Uterus (tissue), 4 donors: Measurements from ENCODE around the gene ATP1A2. TPM values are rescaled to one million over a fixed set of nuclear protein-coding genes. Genes with fewer than 3 reads are reported as not detected.

ENCODE experiments used
- DNase-seq, 2 donors: peaks; one replicate each; pipeline ENCODE4 v3.0.0-alpha.2; 2019 to 2020
- H3K27ac ChIP-seq, 2 donors: fragments of 200-600 bp; sonication (generic); 1 replicate in 1 of 2; 2 replicates in 1 of 2; pipeline ENCODE4 v1.5.1; 2016 to 2018
- H3K27me3 ChIP-seq, 2 donors: fragments of 200-600 bp; sonication (generic); one replicate each; pipeline ENCODE4 v1.5.1; 2018 to 2019; ENCODE audit warnings: control low read depth in 1 of 2
- H3K36me3 ChIP-seq, 2 donors: fragments of 200-600 bp; sonication (generic); one replicate each; pipeline ENCODE4 v1.5.1; 2019; ENCODE audit warnings: control low read depth in 1 of 2
- H3K4me1 ChIP-seq, 2 donors: fragments of 200-600 bp; sonication (generic); one replicate each; pipeline ENCODE4 v1.5.1; 2018 to 2019; ENCODE audit warnings: control low read depth in 1 of 2
- H3K4me3 ChIP-seq, 2 donors: fragments of 200-600 bp; sonication (generic); 1 replicate in 1 of 2; 2 replicates in 1 of 2; pipeline ENCODE4 v1.5.1; 2018 to 2019; ENCODE audit warnings: mild to moderate bottlenecking in 1 of 2
- H3K9me3 ChIP-seq, 2 donors: fragments of 200-600 bp; sonication (generic); one replicate each; pipeline ENCODE4 v1.5.1; 2019; ENCODE audit warnings: control low read depth in 1 of 2
- CTCF ChIP-seq, 4 experiments: fragments of 200-600 bp in 2 of 4; fragments of 450-650 bp in 2 of 4; sonication (generic) in 2 of 4; IDR thresholded peaks; one replicate each; pipeline ENCODE4 v1.5.1; 2016 to 2019; ENCODE audit warnings: antibody characterized with exemption in 4 of 4, mild to moderate bottlenecking in 2 of 4, moderate library complexity in 1 of 4
- POLR2A ChIP-seq, 2 donors: fragments of 450-650 bp; IDR thresholded peaks; one replicate each; pipeline ENCODE4 v1.6.1; 2016; ENCODE audit warnings: antibody characterized with exemption in 2 of 2, mild to moderate bottlenecking in 1 of 2, moderate library complexity in 1 of 2
- intact Hi-C: fragments of 100-400 bp; cut with DNase I; formaldehyde crosslinking; loops from one replicate; pipeline ENCODE4 v1.15.1; 2023; ENCODE audit warnings: low total_unique reads
- total RNA-seq, 4 donors: library from RNA; depleted of rRNA in 3 of 4; stranded (reverse); fragments of >200 nt in 3 of 4; gene quantifications; one replicate each; pipeline versions ENCODE4 v1.1.0 to v1.2.4, GENCODE V29; 2014 to 2023
- donor health status: DM: yes; HTN: yes; CAD: no.

The ATP1A2 gene
- total RNA-seq, 4 donors from 2014 or later, result 1.2 to 36.8 (median 13.4) TPM

- DNase-seq, result no peak
- no peaks in the 10 kb centered on the region for H3K9me3 ChIP-seq
- H3K27ac ChIP-seq, result no peak overlapping the region
- H3K4me1 ChIP-seq, result no peaks in the 10 kb centered on the region
- no peak overlapping the region for H3K4me3 ChIP-seq
- TF ChIP-seq POLR2A (IDR thresholded peaks at IDR 0.05) (no peak), CTCF (IDR thresholded peaks at IDR 0.05) (no peak)
- no peaks in the 10 kb centered on the region for H3K27me3 ChIP-seq
- intact Hi-C loops, result no loop called here
- H3K36me3 ChIP-seq, result no peaks in the 10 kb centered on the region
Observed at GRCh38 chr1:160133990-160134770, 18.6 kb downstream of the ATP1A2 start.

GRCh38 chr1:160134791-160135572, 19.4 kb downstream of the ATP1A2 start:
- H3K36me3 ChIP-seq, result no peaks in the 10 kb centered on the region
- no peaks in the 10 kb centered on the region for H3K27me3 ChIP-seq
- intact Hi-C loops, result no loop called here
- no peaks in the 10 kb centered on the region for H3K4me1 ChIP-seq
- no peak overlapping the region for H3K27ac ChIP-seq
- no peak for TF ChIP-seq CTCF (IDR thresholded peaks at IDR 0.05)
- no peak for TF ChIP-seq POLR2A (IDR thresholded peaks at IDR 0.05)
- no peaks in the 10 kb centered on the region for H3K9me3 ChIP-seq
- H3K4me3 ChIP-seq, result no peak overlapping the region
- no peak for DNase-seq

- intact Hi-C loops, result no loop called here
- H3K36me3 ChIP-seq, result no peaks in the 10 kb centered on the region
Observed at GRCh38 chr1:160136121-160136925, 20.8 kb downstream of the ATP1A2 start.

GRCh38 chr1:160136926-160137200, 21.3 kb downstream of the ATP1A2 start:
- no peak overlapping the region for H3K27ac ChIP-seq
- intact Hi-C loops, result no loop called here
- no peaks in the 10 kb centered on the region for H3K9me3 ChIP-seq
- no peaks in the 10 kb centered on the region for H3K27me3 ChIP-seq
- DNase-seq, result no peak
- no peaks in the 10 kb centered on the region for H3K4me1 ChIP-seq
- no peak overlapping the region for H3K4me3 ChIP-seq
- no peak for TF ChIP-seq CTCF (IDR thresholded peaks at IDR 0.05)
- no peak for TF ChIP-seq POLR2A (IDR thresholded peaks at IDR 0.05)
- H3K36me3 ChIP-seq, result no peaks in the 10 kb centered on the region

More at GRCh38 chr1:160136121-160136925, 20.8 kb downstream of the ATP1A2 start:
- DNase-seq, result no peak
- no peak for TF ChIP-seq CTCF (IDR thresholded peaks at IDR 0.05)
- TF ChIP-seq POLR2A (IDR thresholded peaks at IDR 0.05), result no peak
- Histone ChIP-seq H3K9me3 (no peaks in the 10 kb centered on the region), H3K4me1 (no peaks in the 10 kb centered on the region), H3K27me3 (no peaks in the 10 kb centered on the region), H3K4me3 (no peak overlapping the region), H3K27ac (no peak overlapping the region)
